Measurements from ENCODE around the gene LRRC40. TPM values are rescaled to one million over a fixed set of nuclear protein-coding genes. Genes with fewer than 3 reads are reported as not detected.

Gene LRRC40
- total RNA-seq, 2 donors from 2014 or later: 8.1 to 14.5 TPM

GRCh38 chr1:70221238-70222121, 16.1 kb upstream of the LRRC40 start, which contains the start of gene SRSF11:
Gene SRSF11 (plus strand): TSS chr1:70221380. CDS start chr1:70221637, 257 bp downstream.
- Histone ChIP-seq H3K9me3 (no peaks in the 10 kb centered on the region), H3K27ac (peak within 1 kb of the TSS; percentile 93 to 96), H3K4me1 (peaks cover 0 to 53% of the 10 kb centered on the region in 2 donors), H3K36me3 (peaks cover 15% of the 10 kb centered on the region), H3K27me3 (no peaks in the 10 kb centered on the region), H3K4me3 (peak within 1 kb of the TSS; percentile 70 to 75)
- peak; percentile 93 for DNase-seq (ENCODE audit: low spot score)
- TF ChIP-seq CTCF (IDR thresholded peaks at IDR 0.05): peak in 1 of 2 donors; percentile 44

GRCh38 chr1:70220517-70221237, 15.3 kb upstream of the LRRC40 start:
- H3K27ac ChIP-seq: peak overlapping the region; percentile 93 to 96
- TF ChIP-seq CTCF (IDR thresholded peaks at IDR 0.05): no peak
- H3K4me1 ChIP-seq: peaks cover 0 to 45% of the 10 kb centered on the region in 2 donors
- peaks cover 23% of the 10 kb centered on the region for H3K36me3 ChIP-seq
- DNase-seq (ENCODE audit: low spot score): no peak
- H3K9me3 ChIP-seq: no peaks in the 10 kb centered on the region
- peak overlapping the region; percentile 70 to 75 for H3K4me3 ChIP-seq
- no peaks in the 10 kb centered on the region for H3K27me3 ChIP-seq

- no peak for DNase-seq (ENCODE audit: low spot score)
- H3K36me3 ChIP-seq: peaks cover 20% of the 10 kb centered on the region
- H3K27ac ChIP-seq: no peak overlapping the region
- TF ChIP-seq CTCF (IDR thresholded peaks at IDR 0.05): no peak
- H3K4me3 ChIP-seq: no peak overlapping the region
- no peaks in the 10 kb centered on the region for H3K27me3 ChIP-seq
- H3K9me3 ChIP-seq: no peaks in the 10 kb centered on the region
- H3K4me1 ChIP-seq: peaks cover 0 to 43% of the 10 kb centered on the region in 2 donors
These were observed 14.6 kb upstream of the LRRC40 start for GRCh38 chr1:70220015-70220414.

GRCh38 chr1:70211541-70211940, 6.2 kb upstream of the LRRC40 start:
- no peak for DNase-seq (ENCODE audit: low spot score)
- Histone ChIP-seq H3K9me3 (no peaks in the 10 kb centered on the region), H3K27me3 (no peaks in the 10 kb centered on the region), H3K36me3 (peaks cover 11% of the 10 kb centered on the region), H3K4me3 (no peak overlapping the region), H3K4me1 (peaks cover 0 to 24% of the 10 kb centered on the region in 2 donors), H3K27ac (no peak overlapping the region)
- no peak for TF ChIP-seq CTCF (IDR thresholded peaks at IDR 0.05)

- no peak overlapping the region for H3K27ac ChIP-seq
- H3K4me1 ChIP-seq: peaks cover 0 to 28% of the 10 kb centered on the region in 2 donors
- DNase-seq (ENCODE audit: low spot score): no peak
- peaks cover 4% of the 10 kb centered on the region for H3K36me3 ChIP-seq
- no peaks in the 10 kb centered on the region for H3K27me3 ChIP-seq
- TF ChIP-seq CTCF (IDR thresholded peaks at IDR 0.05): no peak
- no peak overlapping the region for H3K4me3 ChIP-seq
- H3K9me3 ChIP-seq: no peaks in the 10 kb centered on the region
These were observed 5.4 kb upstream of the LRRC40 start for GRCh38 chr1:70210820-70211219.

All from right atrium auricular region (tissue), 2 donors.